Breast epithelium (tissue), 4 donors: Measurements from ENCODE around the gene SQSTM1. TPM values are rescaled to one million over a fixed set of nuclear protein-coding genes. Genes with fewer than 3 reads are reported as not detected.

Experiments
- DNase-seq, 2 donors: peaks; one replicate each; pipeline ENCODE4 v3.0.0-alpha.2; 2019; ENCODE audit warnings: low spot score in 2 of 2
- H3K27ac ChIP-seq, 2 donors: fragments of 200-600 bp; sonication (generic) in 1 of 2; one replicate each; pipeline ENCODE4 v1.5.1; 2016 to 2019; ENCODE audit warnings: mild to moderate bottlenecking in 1 of 2
- H3K27me3 ChIP-seq, 2 donors: fragments of 200-600 bp; sonication (generic) in 1 of 2; one replicate each; pipeline versions ENCODE4 v1.5.1 to v1.6.0; 2017 to 2019; ENCODE audit warnings: control low read depth in 1 of 2, mild to moderate bottlenecking in 1 of 2
- H3K36me3 ChIP-seq: fragments of 200-600 bp; one replicate; pipeline ENCODE4 v1.5.1; 2019
- H3K4me1 ChIP-seq, 2 donors: fragments of 200-600 bp; sonication (generic); one replicate each; pipeline ENCODE4 v1.5.1; 2016 to 2019; ENCODE audit warnings: control low read depth in 1 of 2
- H3K4me3 ChIP-seq, 3 donors: fragments of 200-600 bp; sonication (generic); 1 replicate in 2 of 3; 2 replicates in 1 of 3; pipeline ENCODE4 v1.5.1; 2016 to 2019; ENCODE audit warnings: mild to moderate bottlenecking in 3 of 3, moderate library complexity in 2 of 3
- H3K9me3 ChIP-seq, 2 donors: fragments of 200-600 bp; sonication (generic) in 1 of 2; one replicate each; pipeline ENCODE4 v1.5.1; 2016 to 2019; ENCODE audit warnings: control low read depth in 1 of 2
- POLR2A ChIP-seq: fragments of 450-650 bp; IDR thresholded peaks from one replicate; pipeline ENCODE4 v1.6.1; 2016; ENCODE audit warnings: antibody characterized with exemption, mild to moderate bottlenecking, moderate library complexity
- POLR2AphosphoS5 ChIP-seq, 3 donors: sonication (generic); formaldehyde crosslinking; IDR thresholded peaks; one replicate each; pipeline ENCODE4 v1.6.1; 2017; ENCODE audit warnings: antibody characterized with exemption in 3 of 3
- intact Hi-C: fragments of 100-400 bp; cut with DNase I; formaldehyde crosslinking; loops from one replicate; pipeline ENCODE4 v1.15.1; 2023; ENCODE audit warnings: low total_unique reads
- total RNA-seq, 3 donors: library from RNA; depleted of rRNA; stranded (reverse); fragments of >200 nt; gene quantifications; one replicate each; pipeline ENCODE4 v1.1.0, GENCODE V29; 2016
- TF ChIP-seq, protein P1 (sequence below), 3 donors: fragments of 450-650 bp; IDR thresholded peaks; one replicate each; pipeline ENCODE4 v1.5.1; 2016 to 2017; ENCODE audit warnings: antibody characterized with exemption in 3 of 3, mild to moderate bottlenecking in 3 of 3, moderate library complexity in 3 of 3

SQSTM1 gene
- total RNA-seq, 3 donors from 2014 or later: 407 to 695 (median 462) TPM

DNA sequence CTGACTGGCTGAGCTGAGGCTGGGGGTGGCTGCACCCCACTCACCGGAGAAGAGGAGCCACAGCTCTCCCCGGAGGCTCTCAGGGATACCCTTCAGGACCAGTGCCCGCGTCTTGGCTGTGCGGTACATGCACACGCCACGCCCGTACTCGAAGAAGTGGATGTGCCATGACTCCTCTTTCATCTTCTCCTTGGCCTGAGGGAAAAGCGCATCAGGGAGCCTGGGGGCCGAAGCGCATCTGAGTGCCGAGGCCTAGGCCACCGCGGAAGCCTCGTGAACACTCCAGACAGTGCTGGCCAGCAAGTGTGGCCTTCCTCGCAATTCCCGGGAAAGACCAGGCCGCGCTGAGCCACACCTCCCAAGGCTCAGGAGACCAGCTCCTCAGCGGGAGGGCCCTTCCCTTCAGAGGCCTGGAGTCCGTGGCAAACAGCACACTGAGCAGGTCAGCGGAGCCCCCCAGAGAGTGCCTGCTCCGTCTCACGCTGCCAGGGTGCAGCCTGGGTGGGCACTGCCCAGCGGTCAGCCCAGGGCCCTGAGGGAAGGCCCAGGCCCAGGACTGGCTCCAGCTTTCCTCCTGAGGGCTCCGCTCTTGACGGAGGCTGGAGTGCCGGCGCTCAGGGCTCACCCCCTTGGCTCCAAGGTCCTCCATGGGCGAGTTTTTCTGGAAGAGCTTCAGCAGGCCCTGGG is 58.4 kb downstream of the SQSTM1 start:
- H3K36me3 ChIP-seq: peaks cover 10% of the 10 kb centered on the region
- TF ChIP-seq POLR2A: no peak
- TF ChIP-seq, protein P1, sequence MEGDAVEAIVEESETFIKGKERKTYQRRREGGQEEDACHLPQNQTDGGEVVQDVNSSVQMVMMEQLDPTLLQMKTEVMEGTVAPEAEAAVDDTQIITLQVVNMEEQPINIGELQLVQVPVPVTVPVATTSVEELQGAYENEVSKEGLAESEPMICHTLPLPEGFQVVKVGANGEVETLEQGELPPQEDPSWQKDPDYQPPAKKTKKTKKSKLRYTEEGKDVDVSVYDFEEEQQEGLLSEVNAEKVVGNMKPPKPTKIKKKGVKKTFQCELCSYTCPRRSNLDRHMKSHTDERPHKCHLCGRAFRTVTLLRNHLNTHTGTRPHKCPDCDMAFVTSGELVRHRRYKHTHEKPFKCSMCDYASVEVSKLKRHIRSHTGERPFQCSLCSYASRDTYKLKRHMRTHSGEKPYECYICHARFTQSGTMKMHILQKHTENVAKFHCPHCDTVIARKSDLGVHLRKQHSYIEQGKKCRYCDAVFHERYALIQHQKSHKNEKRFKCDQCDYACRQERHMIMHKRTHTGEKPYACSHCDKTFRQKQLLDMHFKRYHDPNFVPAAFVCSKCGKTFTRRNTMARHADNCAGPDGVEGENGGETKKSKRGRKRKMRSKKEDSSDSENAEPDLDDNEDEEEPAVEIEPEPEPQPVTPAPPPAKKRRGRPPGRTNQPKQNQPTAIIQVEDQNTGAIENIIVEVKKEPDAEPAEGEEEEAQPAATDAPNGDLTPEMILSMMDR (IDR thresholded peaks at IDR 0.05): no peak
- TF ChIP-seq POLR2AphosphoS5 (IDR thresholded peaks at IDR 0.05): no peak
- no peaks in the 10 kb centered on the region for H3K27me3 ChIP-seq

DNA sequence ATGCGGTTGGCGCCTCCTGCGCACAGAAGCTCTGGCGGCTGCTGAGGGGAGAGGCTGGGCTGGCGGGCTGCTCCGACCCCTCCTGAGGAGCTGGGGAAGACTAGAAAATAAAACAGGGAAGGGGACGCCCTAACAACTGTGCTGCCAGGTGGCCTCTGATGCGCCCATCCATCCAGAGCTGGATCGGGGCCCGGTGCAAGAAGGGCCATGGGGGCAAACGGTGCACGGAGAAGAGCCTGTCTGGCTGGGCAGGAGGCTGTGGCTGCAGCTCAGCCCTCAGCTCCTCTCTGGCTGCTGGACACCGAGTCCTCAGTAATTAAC is 58.9 kb downstream of the SQSTM1 start:
- Histone ChIP-seq H3K9me3 (peaks cover 11 to 21% of the 10 kb centered on the region in 2 donors), H3K4me3 (no peak overlapping the region), H3K36me3 (peaks cover 15% of the 10 kb centered on the region), H3K27me3 (no peaks in the 10 kb centered on the region), H3K4me1 (no peaks in the 10 kb centered on the region), H3K27ac (no peak overlapping the region)
- no peak for DNase-seq
- TF ChIP-seq, protein P1 (IDR thresholded peaks at IDR 0.05): no peak
- TF ChIP-seq POLR2A (no peak), POLR2AphosphoS5 (IDR thresholded peaks at IDR 0.05) (no peak)
- intact Hi-C loops: loop anchor here (5.0 kb wide), 1 partner anchor 1192 kb away; no protein-coding TSS in a partner anchor

More for the DNA sequence above, 58.4 kb downstream of the SQSTM1 start:
- no peak overlapping the region for H3K27ac ChIP-seq
- DNase-seq: peak in 1 of 2 donors; percentile 31
- intact Hi-C loops: loop anchor here (5.0 kb wide), 1 partner anchor 1192 kb away; no protein-coding TSS in a partner anchor
- H3K4me3 ChIP-seq: no peak overlapping the region
- no peaks in the 10 kb centered on the region for H3K4me1 ChIP-seq
- H3K9me3 ChIP-seq: peaks cover 11 to 19% of the 10 kb centered on the region in 2 donors

DNA sequence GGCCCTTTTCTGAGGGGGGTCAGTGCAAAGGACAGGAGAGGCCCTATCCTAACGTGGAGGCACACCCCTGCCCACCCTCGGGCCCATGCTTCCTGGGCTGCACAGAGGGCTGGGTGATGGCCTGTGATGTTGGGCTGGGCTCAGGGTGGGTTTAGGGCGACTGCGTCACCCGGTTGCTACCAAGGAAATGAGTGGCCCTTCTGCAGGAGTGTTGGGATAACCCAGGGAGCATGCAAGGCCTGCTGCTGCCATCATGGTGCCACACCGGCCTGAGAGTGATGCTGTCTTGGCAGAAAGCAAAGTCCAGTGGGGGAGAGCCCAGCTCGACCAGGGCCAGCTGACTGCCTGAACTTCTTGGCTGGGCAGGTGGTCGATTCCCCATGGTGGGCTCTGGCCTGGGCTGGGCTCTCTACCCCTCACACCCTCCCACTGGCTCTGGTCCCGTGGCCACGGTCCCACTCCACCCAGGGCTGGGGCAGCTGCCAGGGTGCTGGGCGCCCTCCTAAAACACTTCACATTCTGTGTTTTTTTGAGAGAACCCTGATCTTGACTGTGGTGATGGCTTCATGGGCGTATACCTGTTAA is 59.5 kb downstream of the SQSTM1 start:
- no peaks in the 10 kb centered on the region for H3K27me3 ChIP-seq
- peaks cover 11 to 21% of the 10 kb centered on the region in 2 donors for H3K9me3 ChIP-seq
- intact Hi-C loops: no loop called here
- H3K36me3 ChIP-seq: peaks cover 19% of the 10 kb centered on the region
- H3K4me3 ChIP-seq: no peak overlapping the region
- TF ChIP-seq, protein P1 (IDR thresholded peaks at IDR 0.05): no peak
- TF ChIP-seq POLR2AphosphoS5 (IDR thresholded peaks at IDR 0.05): no peak
- no peak for TF ChIP-seq POLR2A
- DNase-seq: peak in 1 of 2 donors; percentile 30
- H3K27ac ChIP-seq: no peak overlapping the region
- H3K4me1 ChIP-seq: no peaks in the 10 kb centered on the region

DNA sequence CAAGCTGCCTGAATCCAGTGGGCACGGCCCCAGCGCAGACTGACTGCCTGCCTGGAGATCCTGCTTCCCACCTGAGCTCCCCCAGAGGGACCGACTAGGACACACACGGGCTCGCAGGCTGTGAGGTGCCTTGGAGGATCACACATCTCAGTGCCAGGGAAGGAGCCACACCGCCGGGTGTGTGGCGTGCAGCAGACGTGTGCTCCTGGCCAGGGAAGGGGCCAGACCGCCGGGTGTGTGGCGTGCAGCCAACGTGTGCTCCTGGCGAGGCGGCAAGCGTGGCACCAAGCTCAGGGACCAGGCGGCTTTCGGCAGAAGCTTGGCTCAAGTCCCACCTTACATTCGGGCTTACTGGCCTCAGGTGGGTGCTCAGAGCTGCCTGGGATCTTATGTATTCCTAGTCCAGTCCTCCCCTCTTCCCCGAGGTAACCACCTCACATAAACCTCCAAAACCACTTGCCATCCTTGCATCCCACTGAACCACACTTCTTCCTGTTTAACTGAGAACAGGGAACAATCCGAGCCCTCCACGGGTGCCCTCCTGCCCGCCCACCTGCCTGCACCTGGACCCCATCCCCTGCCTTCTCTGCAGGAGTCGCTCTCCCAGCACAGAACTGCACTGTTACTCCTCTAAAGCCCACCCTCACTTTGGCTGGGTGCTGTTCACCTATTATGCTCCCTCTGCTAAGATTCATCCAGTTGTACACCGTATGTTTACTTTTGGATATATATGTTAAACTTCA is 60.3 kb downstream of the SQSTM1 start:
- Histone ChIP-seq H3K36me3 (peaks cover 19% of the 10 kb centered on the region), H3K4me3 (no peak overlapping the region), H3K4me1 (no peaks in the 10 kb centered on the region), H3K27ac (no peak overlapping the region), H3K9me3 (peaks cover 11 to 21% of the 10 kb centered on the region in 2 donors), H3K27me3 (no peaks in the 10 kb centered on the region)
- peak in 1 of 2 donors; percentile 48 for DNase-seq
- intact Hi-C loops: no loop called here
- TF ChIP-seq POLR2AphosphoS5 (IDR thresholded peaks at IDR 0.05) (no peak), POLR2A (no peak)
- TF ChIP-seq, protein P1 (IDR thresholded peaks at IDR 0.05): no peak

DNA sequence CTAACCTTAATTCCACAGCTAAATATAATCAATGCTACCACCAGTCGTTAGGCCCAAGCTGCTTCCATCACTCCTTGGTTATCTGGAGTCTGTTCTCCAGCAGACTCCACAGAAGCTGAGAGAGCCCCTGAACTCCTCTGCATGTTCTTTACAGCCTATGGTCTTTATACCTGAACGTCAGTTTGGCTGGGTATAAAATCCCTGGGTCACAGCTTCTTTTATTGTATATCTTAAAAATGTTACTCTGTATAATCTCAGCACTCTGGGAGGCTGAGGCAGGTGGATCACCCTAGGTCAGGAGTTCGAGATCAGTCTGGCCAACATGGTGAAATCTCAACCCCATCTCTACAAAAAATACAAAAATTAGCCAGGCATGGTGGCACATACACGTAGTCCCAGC is 61.6 kb downstream of the SQSTM1 start:
- Histone ChIP-seq H3K4me1 (no peaks in the 10 kb centered on the region), H3K4me3 (no peak overlapping the region), H3K27ac (no peak overlapping the region), H3K27me3 (no peaks in the 10 kb centered on the region), H3K9me3 (peaks cover 11 to 21% of the 10 kb centered on the region in 2 donors), H3K36me3 (peaks cover 22% of the 10 kb centered on the region)
- no peak for DNase-seq
- TF ChIP-seq, protein P1 (IDR thresholded peaks at IDR 0.05): no peak
- TF ChIP-seq POLR2AphosphoS5 (IDR thresholded peaks at IDR 0.05): no peak
- no peak for TF ChIP-seq POLR2A
- intact Hi-C loops: no loop called here
